Neural progenitor cell (in vitro differentiated cells): ENCODE results near the gene DGKD.

ENCODE experiments used
- EZH2 ChIP-seq: fragments of 200-600 bp; sonication (generic); IDR thresholded peaks from 2 replicates; pipeline ENCODE4 v1.6.1; 2017; ENCODE audit warnings: antibody characterized with exemption, mild to moderate bottlenecking, moderate library complexity
- EZH2phosphoT487 ChIP-seq: fragments of 200-600 bp; sonication (generic); IDR thresholded peaks from 2 replicates; pipeline ENCODE4 v1.6.1; 2017; ENCODE audit warnings: antibody characterized with exemption
- TF ChIP-seq, protein P1 (sequence below): fragments of 200-600 bp; sonication (generic); IDR thresholded peaks from 2 replicates; pipeline ENCODE4 v1.5.1; 2017; ENCODE audit warnings: antibody characterized with exemption, mild to moderate bottlenecking

DNA sequence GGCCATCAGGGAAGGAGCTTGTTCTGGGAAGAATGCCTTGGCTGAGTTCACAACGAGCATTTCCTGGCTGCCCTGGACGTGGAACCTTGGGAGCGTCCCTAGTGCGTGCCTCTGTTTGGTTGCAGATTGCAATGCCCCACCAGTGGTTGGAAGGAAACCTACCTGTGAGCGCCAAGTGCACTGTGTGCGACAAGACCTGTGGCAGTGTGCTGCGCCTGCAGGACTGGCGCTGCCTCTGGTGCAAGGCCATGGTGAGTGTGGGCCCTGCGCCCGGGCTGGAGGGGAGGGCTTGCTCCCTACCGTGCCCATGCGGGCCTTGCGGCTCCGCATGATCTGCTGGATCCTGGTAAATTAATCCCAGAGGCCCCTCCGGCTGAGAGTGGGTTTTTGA, 81.9 kb downstream of the DGKD start:
- no peak for TF ChIP-seq EZH2phosphoT487
- TF ChIP-seq, protein P1, sequence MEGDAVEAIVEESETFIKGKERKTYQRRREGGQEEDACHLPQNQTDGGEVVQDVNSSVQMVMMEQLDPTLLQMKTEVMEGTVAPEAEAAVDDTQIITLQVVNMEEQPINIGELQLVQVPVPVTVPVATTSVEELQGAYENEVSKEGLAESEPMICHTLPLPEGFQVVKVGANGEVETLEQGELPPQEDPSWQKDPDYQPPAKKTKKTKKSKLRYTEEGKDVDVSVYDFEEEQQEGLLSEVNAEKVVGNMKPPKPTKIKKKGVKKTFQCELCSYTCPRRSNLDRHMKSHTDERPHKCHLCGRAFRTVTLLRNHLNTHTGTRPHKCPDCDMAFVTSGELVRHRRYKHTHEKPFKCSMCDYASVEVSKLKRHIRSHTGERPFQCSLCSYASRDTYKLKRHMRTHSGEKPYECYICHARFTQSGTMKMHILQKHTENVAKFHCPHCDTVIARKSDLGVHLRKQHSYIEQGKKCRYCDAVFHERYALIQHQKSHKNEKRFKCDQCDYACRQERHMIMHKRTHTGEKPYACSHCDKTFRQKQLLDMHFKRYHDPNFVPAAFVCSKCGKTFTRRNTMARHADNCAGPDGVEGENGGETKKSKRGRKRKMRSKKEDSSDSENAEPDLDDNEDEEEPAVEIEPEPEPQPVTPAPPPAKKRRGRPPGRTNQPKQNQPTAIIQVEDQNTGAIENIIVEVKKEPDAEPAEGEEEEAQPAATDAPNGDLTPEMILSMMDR, result no peak
- TF ChIP-seq EZH2, result no peak
